ENCODE results near the gene GBE1.
A peak's percentile ranks its signal among the peaks of the same experiment; 100 is the strongest.

Gene GBE1

GRCh38 chr3:81485444-81485865 is 276.0 kb downstream of the GBE1 start:
- Histone ChIP-seq H3K9me3 (replicated peaks; ENCODE audit: low read length) (no peaks in the 10 kb centered on the region), H3K9ac (ENCODE audit: low read depth, low read length) (no peak overlapping the region), H3K27me3 (ENCODE audit: control insufficient read depth, insufficient read depth, low read length) (no peaks in the 10 kb centered on the region), H3K36me3 (ENCODE audit: insufficient read depth, low read length) (peaks cover 3% of the 10 kb centered on the region), H3K4me1 (ENCODE audit: control insufficient read depth, insufficient read depth, low read length) (peaks cover 11% of the 10 kb centered on the region), H3K4me2 (ENCODE audit: low read length) (peak overlapping the region; percentile 45), H3K4me3 (ENCODE audit: low read length) (no peak overlapping the region)

DNA sequence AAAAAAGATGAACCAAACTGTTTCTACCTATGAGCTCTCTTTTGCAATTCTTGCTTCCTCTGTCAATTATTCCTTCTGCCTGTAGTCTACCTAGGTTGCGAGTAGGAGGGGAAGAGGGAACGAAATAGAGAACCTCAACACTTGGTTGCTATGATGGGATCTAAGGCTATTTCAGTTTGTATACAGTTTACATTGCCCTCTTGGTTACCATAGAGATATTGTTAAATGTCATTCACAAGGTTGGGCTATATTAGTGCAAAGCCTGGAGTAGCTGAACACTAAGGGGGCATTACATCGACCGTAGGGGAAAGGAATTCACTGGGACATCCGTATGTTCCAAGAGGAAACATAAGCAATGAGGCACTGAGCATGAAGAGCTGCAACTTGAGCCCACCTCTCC is 276.9 kb downstream of the GBE1 start:
- H3K4me3 ChIP-seq (ENCODE audit: low read length) = no peak overlapping the region
- peaks cover 11% of the 10 kb centered on the region for H3K4me1 ChIP-seq (ENCODE audit: control insufficient read depth, insufficient read depth, low read length)
- no peaks in the 10 kb centered on the region for H3K27me3 ChIP-seq (ENCODE audit: control insufficient read depth, insufficient read depth, low read length)
- H3K9me3 ChIP-seq (replicated peaks; ENCODE audit: low read length) = no peaks in the 10 kb centered on the region
- H3K4me2 ChIP-seq (ENCODE audit: low read length) = no peak overlapping the region
- no peaks in the 10 kb centered on the region for H3K36me3 ChIP-seq (ENCODE audit: insufficient read depth, low read length)
- H3K9ac ChIP-seq (ENCODE audit: low read depth, low read length) = no peak overlapping the region

- Histone ChIP-seq H3K9ac (ENCODE audit: low read depth, low read length) (no peak overlapping the region), H3K27me3 (ENCODE audit: control insufficient read depth, insufficient read depth, low read length) (no peaks in the 10 kb centered on the region), H3K9me3 (replicated peaks; ENCODE audit: low read length) (no peaks in the 10 kb centered on the region), H3K4me3 (ENCODE audit: low read length) (no peak overlapping the region), H3K36me3 (ENCODE audit: insufficient read depth, low read length) (no peaks in the 10 kb centered on the region), H3K4me1 (ENCODE audit: control insufficient read depth, insufficient read depth, low read length) (peaks cover 11% of the 10 kb centered on the region), H3K4me2 (ENCODE audit: low read length) (no peak overlapping the region)
Measured at GRCh38 chr3:81483046-81483445, 278.4 kb downstream of the GBE1 start.

GRCh38 chr3:81477740-81478139 is 283.7 kb downstream of the GBE1 start:
- Histone ChIP-seq H3K9me3 (replicated peaks; ENCODE audit: low read length) (no peaks in the 10 kb centered on the region), H3K4me2 (ENCODE audit: low read length) (no peak overlapping the region), H3K4me1 (ENCODE audit: control insufficient read depth, insufficient read depth, low read length) (no peaks in the 10 kb centered on the region), H3K36me3 (ENCODE audit: insufficient read depth, low read length) (no peaks in the 10 kb centered on the region), H3K27me3 (ENCODE audit: control insufficient read depth, insufficient read depth, low read length) (no peaks in the 10 kb centered on the region), H3K9ac (ENCODE audit: low read depth, low read length) (no peak overlapping the region), H3K4me3 (ENCODE audit: low read length) (no peak overlapping the region)

DNA sequence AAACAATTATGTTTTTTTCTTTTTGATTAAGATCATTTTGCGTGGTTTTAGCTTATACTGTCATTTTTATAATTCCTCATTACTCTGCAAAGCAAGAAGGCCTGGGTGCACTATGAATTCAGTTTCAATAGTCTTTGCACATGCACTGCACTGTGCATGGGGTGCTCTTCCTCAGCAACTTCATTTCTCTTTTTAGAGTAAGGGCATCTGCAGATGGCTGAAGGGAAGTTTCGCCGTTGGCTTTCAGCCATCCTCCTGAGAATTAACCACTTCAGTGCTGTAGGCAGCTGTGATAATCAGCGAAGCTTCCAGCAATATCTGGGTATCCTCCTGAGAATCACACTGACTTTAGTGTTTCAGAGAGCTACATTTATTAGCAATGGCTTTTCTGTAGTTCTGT is 284.8 kb downstream of the GBE1 start:
- no peak overlapping the region for H3K4me2 ChIP-seq (ENCODE audit: low read length)

DNA sequence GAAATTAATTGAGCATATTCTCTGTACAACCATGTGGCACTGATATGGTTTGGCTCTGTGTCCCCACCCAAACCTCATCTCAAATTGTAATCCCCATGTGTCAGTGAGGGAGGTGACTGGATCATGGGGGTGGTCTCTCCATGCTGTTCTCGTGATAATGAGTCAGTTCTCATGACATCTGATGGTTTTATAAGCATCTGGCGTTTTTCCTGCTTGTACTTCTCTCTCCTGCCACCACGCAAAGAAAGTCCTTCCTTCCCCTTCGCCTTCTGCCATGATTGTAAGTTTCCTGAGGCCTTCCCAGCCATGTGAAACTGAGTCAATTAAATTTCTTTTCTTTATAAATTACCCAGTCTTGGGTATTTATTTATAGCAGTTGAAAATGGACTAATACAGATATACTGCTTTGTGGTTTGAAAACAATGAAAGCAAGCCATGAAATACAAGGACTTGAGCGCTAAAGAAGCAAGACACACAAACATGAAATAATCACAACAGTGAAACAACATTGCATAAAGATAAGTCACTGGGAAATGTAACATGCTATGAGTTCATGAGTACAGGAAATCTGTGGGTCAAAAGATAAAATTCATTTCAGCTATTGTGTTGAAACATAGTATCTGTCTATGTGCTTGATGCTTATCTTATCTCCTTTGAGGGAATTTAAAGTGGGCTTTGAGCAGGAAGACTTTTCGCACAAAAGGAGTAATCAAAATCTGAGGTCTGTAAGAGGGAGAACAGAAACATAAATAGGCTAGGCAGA is 288.7 kb downstream of the GBE1 start:
- H3K27me3 ChIP-seq (ENCODE audit: control insufficient read depth, insufficient read depth, low read length) = no peaks in the 10 kb centered on the region
- H3K36me3 ChIP-seq (ENCODE audit: insufficient read depth, low read length) = no peaks in the 10 kb centered on the region
- no peak overlapping the region for H3K4me3 ChIP-seq (ENCODE audit: low read length)
- no peaks in the 10 kb centered on the region for H3K4me1 ChIP-seq (ENCODE audit: control insufficient read depth, insufficient read depth, low read length)
- no peaks in the 10 kb centered on the region for H3K9me3 ChIP-seq (replicated peaks; ENCODE audit: low read length)
- H3K9ac ChIP-seq (ENCODE audit: low read depth, low read length) = no peak overlapping the region
- no peak overlapping the region for H3K4me2 ChIP-seq (ENCODE audit: low read length)

More for the DNA sequence above, 284.8 kb downstream of the GBE1 start:
- no peaks in the 10 kb centered on the region for H3K9me3 ChIP-seq (replicated peaks; ENCODE audit: low read length)
- no peaks in the 10 kb centered on the region for H3K36me3 ChIP-seq (ENCODE audit: insufficient read depth, low read length)
- H3K4me3 ChIP-seq (ENCODE audit: low read length) = no peak overlapping the region
- H3K9ac ChIP-seq (ENCODE audit: low read depth, low read length) = no peak overlapping the region
- H3K4me1 ChIP-seq (ENCODE audit: control insufficient read depth, insufficient read depth, low read length) = no peaks in the 10 kb centered on the region
- no peaks in the 10 kb centered on the region for H3K27me3 ChIP-seq (ENCODE audit: control insufficient read depth, insufficient read depth, low read length)

GRCh38 chr3:81470524-81471278 is 290.7 kb downstream of the GBE1 start:
- Histone ChIP-seq H3K4me1 (ENCODE audit: control insufficient read depth, insufficient read depth, low read length) (peaks cover 5% of the 10 kb centered on the region), H3K36me3 (ENCODE audit: insufficient read depth, low read length) (no peaks in the 10 kb centered on the region), H3K4me3 (ENCODE audit: low read length) (no peak overlapping the region), H3K9me3 (replicated peaks; ENCODE audit: low read length) (no peaks in the 10 kb centered on the region), H3K9ac (ENCODE audit: low read depth, low read length) (no peak overlapping the region), H3K4me2 (ENCODE audit: low read length) (no peak overlapping the region), H3K27me3 (ENCODE audit: control insufficient read depth, insufficient read depth, low read length) (no peaks in the 10 kb centered on the region)

- Histone ChIP-seq H3K9ac (ENCODE audit: low read depth, low read length) (no peak overlapping the region), H3K4me2 (ENCODE audit: low read length) (no peak overlapping the region), H3K27me3 (ENCODE audit: control insufficient read depth, insufficient read depth, low read length) (no peaks in the 10 kb centered on the region), H3K9me3 (replicated peaks; ENCODE audit: low read length) (no peaks in the 10 kb centered on the region), H3K36me3 (ENCODE audit: insufficient read depth, low read length) (no peaks in the 10 kb centered on the region), H3K4me1 (ENCODE audit: control insufficient read depth, insufficient read depth, low read length) (peaks cover 12% of the 10 kb centered on the region), H3K4me3 (ENCODE audit: low read length) (no peak overlapping the region)
Measured at GRCh38 chr3:81468391-81468790, 293.1 kb downstream of the GBE1 start.

DNA sequence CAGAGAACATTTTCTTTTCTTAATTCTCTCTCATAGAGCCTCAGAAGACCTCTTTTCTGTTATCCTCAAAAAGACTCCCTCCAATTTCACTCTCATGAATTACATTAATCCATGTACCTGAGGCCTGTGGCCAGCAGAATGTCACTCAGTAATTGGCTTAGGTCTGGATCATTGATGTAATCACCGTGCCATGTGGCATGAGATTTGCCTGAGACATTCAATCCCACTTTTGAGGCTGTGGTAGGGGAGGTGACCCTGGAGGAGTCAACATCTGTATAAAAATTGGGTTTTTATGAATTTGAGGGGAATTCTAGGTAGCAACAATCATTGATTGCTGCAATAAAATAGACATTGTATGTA is 295.3 kb downstream of the GBE1 start:
- Histone ChIP-seq H3K27me3 (ENCODE audit: control insufficient read depth, insufficient read depth, low read length) (no peaks in the 10 kb centered on the region), H3K9me3 (replicated peaks; ENCODE audit: low read length) (no peaks in the 10 kb centered on the region), H3K9ac (ENCODE audit: low read depth, low read length) (no peak overlapping the region), H3K4me1 (ENCODE audit: control insufficient read depth, insufficient read depth, low read length) (peaks cover 12% of the 10 kb centered on the region), H3K4me3 (ENCODE audit: low read length) (no peak overlapping the region), H3K4me2 (ENCODE audit: low read length) (no peak overlapping the region), H3K36me3 (ENCODE audit: insufficient read depth, low read length) (no peaks in the 10 kb centered on the region)

GRCh38 chr3:81465510-81466200 is 295.8 kb downstream of the GBE1 start:
- H3K4me1 ChIP-seq (ENCODE audit: control insufficient read depth, insufficient read depth, low read length) = peaks cover 12% of the 10 kb centered on the region
- no peaks in the 10 kb centered on the region for H3K36me3 ChIP-seq (ENCODE audit: insufficient read depth, low read length)
- no peaks in the 10 kb centered on the region for H3K9me3 ChIP-seq (replicated peaks; ENCODE audit: low read length)

DNA sequence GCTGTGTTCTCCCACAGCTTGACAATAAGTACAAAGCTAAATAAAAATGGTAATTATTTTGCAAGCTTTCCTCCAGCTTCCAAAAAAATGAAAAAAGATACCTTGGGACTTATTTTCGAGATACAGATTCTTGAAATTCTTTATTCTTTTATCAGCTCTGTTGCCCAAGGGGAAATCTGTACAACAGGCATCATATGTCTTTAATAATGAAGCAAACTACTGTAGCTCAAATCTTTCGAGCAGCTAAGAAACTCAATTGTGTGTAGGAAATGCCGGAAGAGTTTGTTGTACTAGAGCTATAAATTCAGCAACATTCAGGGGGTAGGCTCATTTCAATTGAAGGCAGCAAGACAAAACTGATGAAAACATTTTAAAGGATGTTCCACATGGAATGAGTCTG is 297.7 kb downstream of the GBE1 start:
- Histone ChIP-seq H3K9me3 (replicated peaks; ENCODE audit: low read length) (no peaks in the 10 kb centered on the region), H3K36me3 (ENCODE audit: insufficient read depth, low read length) (no peaks in the 10 kb centered on the region), H3K4me2 (ENCODE audit: low read length) (no peak overlapping the region), H3K9ac (ENCODE audit: low read depth, low read length) (no peak overlapping the region), H3K4me3 (ENCODE audit: low read length) (no peak overlapping the region), H3K27me3 (ENCODE audit: control insufficient read depth, insufficient read depth, low read length) (no peaks in the 10 kb centered on the region), H3K4me1 (ENCODE audit: control insufficient read depth, insufficient read depth, low read length) (peaks cover 12% of the 10 kb centered on the region)

More at GRCh38 chr3:81465510-81466200, 295.8 kb downstream of the GBE1 start:
- no peaks in the 10 kb centered on the region for H3K27me3 ChIP-seq (ENCODE audit: control insufficient read depth, insufficient read depth, low read length)
- peak overlapping the region; percentile 55 for H3K4me2 ChIP-seq (ENCODE audit: low read length)
- H3K4me3 ChIP-seq (ENCODE audit: low read length) = no peak overlapping the region
- no peak overlapping the region for H3K9ac ChIP-seq (ENCODE audit: low read depth, low read length)
